Aorta (tissue), 5 donors: ENCODE measurements around the gene HABP4. TPM values are rescaled to one million over a fixed set of nuclear protein-coding genes. Genes with fewer than 3 reads are reported as not detected.

Experiments used
- ATAC-seq: fragments of 200-7000 bp; cut with Tn5 transposase; one replicate; pipeline ENCODE4 v1.9.1; 2022; ENCODE audit warnings: moderate library complexity; ENCODE audit not compliant: low FRiP score
- DNase-seq, 2 donors: peaks; one replicate each; pipeline ENCODE4 v3.0.0-alpha.2; 2020
- H3K27ac ChIP-seq, 2 donors: one replicate each; pipeline ENCODE4 v1.5.1; 2013; ENCODE audit warnings: low read length in 2 of 2, mild to moderate bottlenecking in 2 of 2, moderate library complexity in 2 of 2, control low read depth in 1 of 2, inconsistent platforms in 1 of 2, low read depth in 1 of 2
- H3K27me3 ChIP-seq, 2 donors: one replicate each; pipeline ENCODE4 v1.6.1; 2013; ENCODE audit warnings: control low read depth in 1 of 2, low read length in 1 of 2, mild to moderate bottlenecking in 1 of 2, moderate library complexity in 1 of 2; ENCODE audit not compliant: insufficient read depth in 2 of 2, control insufficient read depth in 1 of 2
- H3K36me3 ChIP-seq, 2 donors: one replicate each; pipeline ENCODE4 v1.6.1; 2013; ENCODE audit warnings: control low read depth in 1 of 2, low read length in 1 of 2, mild to moderate bottlenecking in 1 of 2; ENCODE audit not compliant: insufficient read depth in 2 of 2, control insufficient read depth in 1 of 2
- H3K4me1 ChIP-seq, 2 donors: one replicate each; pipeline ENCODE4 v1.6.1; 2013; ENCODE audit warnings: low read length in 2 of 2, control low read depth in 1 of 2, mild to moderate bottlenecking in 1 of 2, moderate library complexity in 1 of 2; ENCODE audit not compliant: insufficient read depth in 2 of 2, control insufficient read depth in 1 of 2
- H3K4me3 ChIP-seq, 2 donors: one replicate each; pipeline ENCODE4 v1.5.1; 2013; ENCODE audit warnings: low read length in 2 of 2, control low read depth in 1 of 2, mild to moderate bottlenecking in 1 of 2
- H3K9me3 ChIP-seq: one replicate; pipeline ENCODE4 v1.6.1; 2013; ENCODE audit warnings: mild to moderate bottlenecking, low read length; ENCODE audit not compliant: control insufficient read depth
- WGBS, 2 donors: extraction: QIAGEN DNeasy Blood & Tissue Kit; methylation state at CpG; one replicate each; pipeline ENCODE4 v1.1.7; 2013; 5-methylcytosine and 5-hydroxymethylcytosine counted together
- intact Hi-C, 2 donors: fragments of 100-400 bp; cut with DNase I; formaldehyde crosslinking; loops; one replicate each; pipeline versions ENCODE4 v1.14.2 to v1.15.0; 2022
- polyA plus RNA-seq, 2 donors: library from polyadenylated mRNA; stranded (reverse); fragments of 200-250 nt; gene quantifications; one replicate each; pipeline ENCODE4 v1.2.3, GENCODE V29; 2013
- total RNA-seq, 2 donors: library from RNA; stranded (reverse); fragmentation: NEBNext Ultra II Directional; extraction: Animal tissue kit (Norgen Biotek cat#: 25700); gene quantifications; one replicate each; pipeline ENCODE4 v1.2.1, GENCODE V29; 2021
- donor health status: healthy with polysubstance abuse.
- donor health status: Bipolar disorder and iron deficiency.
- donor health status: DM: no; HTN: no; CAD: no.
- donor health status: DM: no; HTN: no; CAD: no.
- donor health status: DM: yes; HTN: yes; CAD: no.

The HABP4 gene
- total and polyA plus RNA-seq, 4 donors = 29.0 to 66.9 (median 42.8) TPM

- ATAC-seq = no peak
- Histone ChIP-seq H3K27me3 (no peaks in the 10 kb centered on the region), H3K9me3 (no peaks in the 10 kb centered on the region), H3K27ac (peak overlapping the region; percentile 78 to 95), H3K36me3 (peaks cover 0 to 7% of the 10 kb centered on the region in 2 donors), H3K4me1 (peaks cover 0 to 10% of the 10 kb centered on the region in 2 donors), H3K4me3 (no peak overlapping the region)
- WGBS, 2 donors = 39 to 41% methylated on average over 10 of the region's 10 CpGs
- intact Hi-C loops = loop anchor here (2.0 to 10.0 kb wide), 5 partner anchors 21 to 167 kb away; partner anchors contain the start of genes CDC14B (in 1 of the 2), HABP4 (in 1 of the 2) and PRXL2C (in 1 of the 2)
- DNase-seq = peak in 1 of 2 donors; percentile 71
Observed at GRCh38 chr9:96487949-96488348, 38.0 kb downstream of the HABP4 start.

GRCh38 chr9:96489482-96489979 lies 39.6 kb downstream of the HABP4 start:
- 90 to 92% methylated on average over 12 of the region's 12 CpGs for WGBS, 2 donors
- Histone ChIP-seq H3K4me3 (no peak overlapping the region), H3K4me1 (peaks cover 0 to 4% of the 10 kb centered on the region in 2 donors), H3K27me3 (no peaks in the 10 kb centered on the region), H3K36me3 (peaks cover 0 to 7% of the 10 kb centered on the region in 2 donors), H3K27ac (peak overlapping the region in 1 of 2 donors; percentile 15), H3K9me3 (no peaks in the 10 kb centered on the region)
- ATAC-seq (no peak), DNase-seq (no peak)
- intact Hi-C loops = loop anchor here (5.0 to 10.0 kb wide), 4 partner anchors 37 to 165 kb away; partner anchors contain the start of genes CDC14B (in 1 of the 2), HABP4 (in 1 of the 2) and PRXL2C (in 1 of the 2)

GRCh38 chr9:96490534-96491078 lies 40.6 kb downstream of the HABP4 start:
- intact Hi-C loops = no loop called here
- no peak for ATAC-seq
- Histone ChIP-seq H3K27ac (peak overlapping the region in 1 of 2 donors; percentile 32), H3K4me3 (no peak overlapping the region), H3K36me3 (peaks cover 0 to 7% of the 10 kb centered on the region in 2 donors), H3K4me1 (peaks cover 0 to under 1% of the 10 kb centered on the region in 2 donors), H3K9me3 (no peaks in the 10 kb centered on the region), H3K27me3 (no peaks in the 10 kb centered on the region)
- no peak for DNase-seq
- 92 to 94% methylated on average over 10 of the region's 10 CpGs for WGBS, 2 donors

GRCh38 chr9:96491079-96491879 lies 41.3 kb downstream of the HABP4 start:
- no peaks in the 10 kb centered on the region for H3K27me3 ChIP-seq
- DNase-seq (no peak), ATAC-seq (no peak)
- no peaks in the 10 kb centered on the region for H3K9me3 ChIP-seq
- 45% methylated on average over 10 of the region's 10 CpGs for WGBS, 2 donors
- H3K36me3 ChIP-seq = peaks cover 0 to 7% of the 10 kb centered on the region in 2 donors
- intact Hi-C loops = no loop called here
- H3K4me1 ChIP-seq = no peaks in the 10 kb centered on the region
- H3K4me3 ChIP-seq = no peak overlapping the region
- peak overlapping the region in 1 of 2 donors; percentile 32 for H3K27ac ChIP-seq

GRCh38 chr9:96491880-96492525 lies 42.0 kb downstream of the HABP4 start:
- peaks cover 0 to 7% of the 10 kb centered on the region in 2 donors for H3K36me3 ChIP-seq
- H3K4me1 ChIP-seq = no peaks in the 10 kb centered on the region
- WGBS, 2 donors = 83% methylated on average over 17 of the region's 17 CpGs
- intact Hi-C loops = no loop called here
- no peaks in the 10 kb centered on the region for H3K27me3 ChIP-seq
- DNase-seq = peak in 1 of 2 donors; percentile 77
- H3K9me3 ChIP-seq = no peaks in the 10 kb centered on the region
- ATAC-seq = no peak
- no peak overlapping the region for H3K4me3 ChIP-seq
- H3K27ac ChIP-seq = peak overlapping the region in 1 of 2 donors; percentile 32

GRCh38 chr9:96492993-96493531 lies 43.1 kb downstream of the HABP4 start:
- intact Hi-C loops = no loop called here
- H3K27me3 ChIP-seq = no peaks in the 10 kb centered on the region
- H3K27ac ChIP-seq = no peak overlapping the region
- no peak overlapping the region for H3K4me3 ChIP-seq
- H3K36me3 ChIP-seq = peaks cover 0 to 7% of the 10 kb centered on the region in 2 donors
- ATAC-seq (no peak), DNase-seq (no peak)
- H3K9me3 ChIP-seq = no peaks in the 10 kb centered on the region
- 79 to 83% methylated on average over 12 of the region's 12 CpGs for WGBS, 2 donors
- H3K4me1 ChIP-seq = no peaks in the 10 kb centered on the region

GRCh38 chr9:96493757-96494156 lies 43.8 kb downstream of the HABP4 start:
- H3K36me3 ChIP-seq = peaks cover 0 to 5% of the 10 kb centered on the region in 2 donors
- H3K9me3 ChIP-seq = no peaks in the 10 kb centered on the region
- intact Hi-C loops = no loop called here
- no peak for DNase-seq
- H3K4me3 ChIP-seq = no peak overlapping the region
- H3K27me3 ChIP-seq = no peaks in the 10 kb centered on the region
- 84 to 85% methylated on average over 13 of the region's 13 CpGs for WGBS, 2 donors
- no peaks in the 10 kb centered on the region for H3K4me1 ChIP-seq
- ATAC-seq = no peak
- H3K27ac ChIP-seq = no peak overlapping the region

GRCh38 chr9:96494215-96494800 lies 44.3 kb downstream of the HABP4 start:
- H3K27ac ChIP-seq = peak overlapping the region in 1 of 2 donors; percentile 28
- H3K4me1 ChIP-seq = no peaks in the 10 kb centered on the region
- DNase-seq = no peak
- no peak overlapping the region for H3K4me3 ChIP-seq
- no peaks in the 10 kb centered on the region for H3K9me3 ChIP-seq
- no peaks in the 10 kb centered on the region for H3K27me3 ChIP-seq
- WGBS, 2 donors = 47 to 55% methylated on average over 8 of the region's 8 CpGs
- H3K36me3 ChIP-seq = peaks cover 0 to 5% of the 10 kb centered on the region in 2 donors
- ATAC-seq = peak; percentile 23
- intact Hi-C loops = no loop called here
